IMR-90 (cell line): ENCODE data around the gene KIF20B. TPM values are rescaled to one million over a fixed set of nuclear protein-coding genes. Genes with fewer than 3 reads are reported as not detected.

Experiments
- ATAC-seq: fragments of 200-7000 bp; cut with Tn5 transposase; 2 replicates; pipeline ENCODE4 v1.9.1; 2020; ENCODE audit warnings: low read depth, mild to moderate bottlenecking, moderate library complexity
- BruUV-seq: library from RNA; stranded (reverse); fragments of 400-500 nt; replicated peaks from 2 replicates; lab custom pipeline; 2021; lab: Mats Ljungman, UMichigan
- CTCF ChIA-PET: fragments of 300-600 bp; formaldehyde crosslinking; extraction: SDS; loops from one replicate; lab custom pipeline; 2021; ENCODE audit warnings: antibody characterized with exemption; lab: Yijun Ruan, JAX
- POLR2A ChIA-PET: fragments of 300-600 bp; sonication (Branson Sonifier 250); formaldehyde crosslinking; loops from one replicate; lab custom pipeline; 2022; ENCODE audit warnings: antibody characterized with exemption; ENCODE audit not compliant: unreplicated experiment; lab: Charles Lee
- DNase-seq: peaks from one replicate; pipeline ENCODE4 v3.0.0; 2013
- H2AFZ ChIP-seq: replicated peaks from 2 replicates; pipeline ENCODE3; 2013; ENCODE audit warnings: low read length, mild to moderate bottlenecking; ENCODE audit not compliant: poor library complexity
- H2AK5ac ChIP-seq: 2 replicates; pipeline ENCODE4 v1.6.1; 2013; ENCODE audit warnings: low read depth, low read length, inconsistent platforms
- H2AK9ac ChIP-seq: replicated peaks from 2 replicates; pipeline ENCODE3; 2013; ENCODE audit warnings: mild to moderate bottlenecking, low read depth, low read length, moderate library complexity; ENCODE audit not compliant: poor library complexity
- H2BK120ac ChIP-seq: 2 replicates; pipeline ENCODE4 v1.6.1; 2013; ENCODE audit warnings: low read depth, low read length, inconsistent platforms
- H2BK15ac ChIP-seq: 3 replicates; pipeline ENCODE4 v1.6.1; 2013; ENCODE audit warnings: low read depth, low read length, inconsistent platforms
- H2BK20ac ChIP-seq: 2 replicates; pipeline ENCODE4 v1.6.1; 2013; ENCODE audit warnings: low read depth, mild to moderate bottlenecking, inconsistent platforms, low read length, moderate library complexity
- H2BK5ac ChIP-seq: 2 replicates; pipeline ENCODE4 v1.6.1; 2013; ENCODE audit warnings: mild to moderate bottlenecking, low read depth, low read length, inconsistent platforms; ENCODE audit not compliant: poor library complexity, severe bottlenecking
- H3K14ac ChIP-seq: replicated peaks from 2 replicates; pipeline ENCODE4 v1.6.1; 2013; ENCODE audit warnings: low read depth, low read length, inconsistent platforms
- H3K18ac ChIP-seq: 2 replicates; pipeline ENCODE4 v1.6.1; 2013; ENCODE audit warnings: low read depth, low read length, control low read depth
- H3K23ac ChIP-seq: 2 replicates; pipeline ENCODE4 v1.6.1; 2013; ENCODE audit warnings: low read depth, low read length, inconsistent platforms
- H3K27ac ChIP-seq: 2 replicates; pipeline ENCODE4 v1.5.1; 2013; ENCODE audit warnings: mild to moderate bottlenecking, control low read depth, low read length; ENCODE audit not compliant: insufficient read depth
- H3K27me3 ChIP-seq: 2 replicates; pipeline ENCODE4 v1.6.1; 2013; ENCODE audit warnings: low read length; ENCODE audit not compliant: control insufficient read depth, insufficient read depth
- H3K36me3 ChIP-seq: 2 replicates; pipeline ENCODE4 v1.6.1; 2013; ENCODE audit warnings: low read length, mixed read lengths; ENCODE audit not compliant: control insufficient read depth, insufficient read depth
- H3K4ac ChIP-seq: 2 replicates; pipeline ENCODE4 v1.6.1; 2013; ENCODE audit warnings: low read depth, low read length, inconsistent platforms
- H3K4me1 ChIP-seq: 2 replicates; pipeline ENCODE4 v1.6.1; 2013; ENCODE audit warnings: low read length, mixed read lengths; ENCODE audit not compliant: control insufficient read depth, insufficient read depth
- H3K4me2 ChIP-seq: 2 replicates; pipeline ENCODE4 v1.6.1; 2013; ENCODE audit warnings: low read depth, mild to moderate bottlenecking, control low read depth, low read length, moderate library complexity
- H3K4me3 ChIP-seq: 2 replicates; pipeline ENCODE4 v1.5.1; 2013; ENCODE audit warnings: low read depth, mild to moderate bottlenecking, control low read depth, low read length, moderate library complexity; ENCODE audit not compliant: insufficient read depth
- H3K56ac ChIP-seq: 2 replicates; pipeline ENCODE4 v1.6.1; 2013; ENCODE audit warnings: low read length, inconsistent platforms; ENCODE audit not compliant: insufficient read depth; ENCODE audit errors: extremely low read depth
- H3K79me1 ChIP-seq, 2 experiments: 2 replicates each; pipeline ENCODE4 v1.6.1; 2013; ENCODE audit warnings: low read length in 2 of 2, inconsistent platforms in 1 of 2, low read depth in 1 of 2
- H3K9ac ChIP-seq: 2 replicates; pipeline ENCODE4 v1.6.1; 2013; ENCODE audit warnings: low read depth, low read length, control low read depth
- H3K9me1 ChIP-seq: 2 replicates; pipeline ENCODE4 v1.6.1; 2013; ENCODE audit warnings: low read length, inconsistent platforms; ENCODE audit not compliant: insufficient read depth
- H3K9me3 ChIP-seq: 2 replicates; pipeline ENCODE4 v1.6.1; 2013; ENCODE audit warnings: low read length; ENCODE audit not compliant: control insufficient read depth, insufficient read depth
- H4K20me1 ChIP-seq: 2 replicates; pipeline ENCODE4 v1.6.1; 2013; ENCODE audit warnings: low read length, inconsistent platforms; ENCODE audit not compliant: insufficient read depth
- H4K5ac ChIP-seq: 2 replicates; pipeline ENCODE4 v1.6.1; 2013; ENCODE audit warnings: mild to moderate bottlenecking, low read depth, low read length, control low read depth
- H4K8ac ChIP-seq, 2 experiments: 2 replicates each; pipeline ENCODE4 v1.6.1; 2013; ENCODE audit warnings: low read depth in 2 of 2, low read length in 2 of 2, control low read depth in 1 of 2, inconsistent platforms in 1 of 2
- H4K91ac ChIP-seq: 2 replicates; pipeline ENCODE4 v1.6.1; 2013; ENCODE audit warnings: low read depth, low read length, inconsistent platforms; ENCODE audit not compliant: insufficient read depth
- BHLHE40 ChIP-seq: fragments of 150-350 bp; IDR thresholded peaks from 2 replicates; pipeline ENCODE4 v1.6.1; 2016; ENCODE audit warnings: mild to moderate bottlenecking, low read depth, low read length
- CEBPB ChIP-seq: IDR thresholded peaks from 2 replicates; pipeline ENCODE4 v1.6.1; 2012; ENCODE audit warnings: low read depth, low read length, improper control_type of control experiment
- CHD1 ChIP-seq: IDR thresholded peaks from 2 replicates; pipeline ENCODE4 v1.6.1; 2012; ENCODE audit warnings: low read depth, low read length, improper control_type of control experiment
- CTCF ChIP-seq: conservative IDR thresholded peaks from 2 replicates; pipeline ENCODE4 v1.5.1; 2012; ENCODE audit warnings: mild to moderate bottlenecking, low read depth, low read length, improper control_type of control experiment
- ELK1 ChIP-seq: fragments of 150-350 bp; IDR thresholded peaks from 2 replicates; pipeline ENCODE4 v1.6.1; 2016; ENCODE audit warnings: low read depth, mild to moderate bottlenecking, low read length, moderate library complexity, borderline replicate concordance
- FOS ChIP-seq: fragments of 150-350 bp; IDR thresholded peaks from 2 replicates; pipeline ENCODE4 v1.6.1; 2016; ENCODE audit warnings: low read depth, low read length
- MAFK ChIP-seq: IDR thresholded peaks from 2 replicates; pipeline ENCODE4 v1.6.1; 2012; ENCODE audit warnings: low read depth, low read length, improper control_type of control experiment
- MAZ ChIP-seq: IDR thresholded peaks from 2 replicates; pipeline ENCODE4 v1.6.1; 2012; ENCODE audit warnings: low read depth, mild to moderate bottlenecking, low read length, improper control_type of control experiment, moderate library complexity, borderline replicate concordance
- MXI1 ChIP-seq: IDR thresholded peaks from 2 replicates; pipeline ENCODE4 v1.6.1; 2012; ENCODE audit warnings: low read depth, mild to moderate bottlenecking, low read length, moderate library complexity, borderline replicate concordance
- NFE2L2 ChIP-seq: fragments of 150-350 bp; IDR thresholded peaks from 2 replicates; pipeline ENCODE4 v1.6.1; 2016; ENCODE audit warnings: low read depth, mild to moderate bottlenecking, low read length
- POLR2A ChIP-seq: IDR thresholded peaks from 2 replicates; pipeline ENCODE4 v1.6.1; 2012; ENCODE audit warnings: mild to moderate bottlenecking, low read depth, low read length
- RAD21 ChIP-seq: IDR thresholded peaks from 2 replicates; pipeline ENCODE4 v1.6.1; 2012; ENCODE audit warnings: low read length, improper control_type of control experiment
- RCOR1 ChIP-seq: IDR thresholded peaks from 2 replicates; pipeline ENCODE4 v1.6.1; 2012; ENCODE audit warnings: mild to moderate bottlenecking, low read length, improper control_type of control experiment; ENCODE audit not compliant: insufficient replicate concordance
- RFX5 ChIP-seq: IDR thresholded peaks from 2 replicates; pipeline ENCODE4 v1.8.0; 2012; ENCODE audit warnings: low read depth, mild to moderate bottlenecking, low read length, moderate library complexity
- SMC3 ChIP-seq: fragments of 150-350 bp; IDR thresholded peaks from 2 replicates; pipeline ENCODE4 v1.6.1; 2016; ENCODE audit warnings: low read depth, mild to moderate bottlenecking, antibody characterized with exemption, low read length, moderate library complexity
- USF2 ChIP-seq: fragments of 150-350 bp; IDR thresholded peaks from 2 replicates; pipeline ENCODE4 v1.6.1; 2017; ENCODE audit warnings: mild to moderate bottlenecking, antibody characterized with exemption, low read length, low read depth
- WGBS, 2 experiments: methylation state at CpG; one replicate each; pipeline versions ENCODE4 v1.1.5 to v1.1.7; 2013; ENCODE audit warnings: missing lambda C conversion rate in 2 of 2; ENCODE audit not compliant: insufficient read length in 1 of 2; ENCODE audit errors: extremely low coverage in 2 of 2; 5-methylcytosine and 5-hydroxymethylcytosine counted together
- dilution Hi-C: fragments of 300-500 bp; cut with HindIII; formaldehyde crosslinking; loops from one replicate; pipeline ENCODE4 v1.14.3; 2018; ENCODE audit warnings: low sequenced_read_pairs; ENCODE audit not compliant: unreplicated experiment
- in situ Hi-C: fragments of 300-500 bp; cut with MboI; formaldehyde crosslinking; loops from 3 replicates; pipeline ENCODE4 v1.14.3; 2019; ENCODE audit warnings: low sequenced_read_pairs, inconsistent platforms, mixed read lengths
- intact Hi-C: fragments of 100-400 bp; cut with micrococcal nuclease; formaldehyde crosslinking; loops from 2 replicates; pipeline ENCODE4 v1.10.0; 2022
- polyA plus RNA-seq, 3 experiments: library from polyadenylated mRNA; depleted of rRNA; stranded (reverse); fragments of >200 nt; gene quantifications; 2 replicates each; pipeline ENCODE4 v1.2.3, GENCODE V29; 2012; ENCODE audit warnings: low replicate concordance in 1 of 3
- total RNA-seq: library from RNA; depleted of rRNA; stranded (reverse); fragments of >200 nt; gene quantifications from 2 replicates; pipeline ENCODE4 v1.2.3, GENCODE V29; 2012

Gene KIF20B
- total and polyA plus RNA-seq, 2 of the 4 experiments (the other 2 are of a cell fraction) = 3.1 to 23.5 TPM

GRCh38 chr10:89798092-89798491 lies 96.7 kb downstream of the KIF20B start:
- no CpG with 5 or more reads among the region's 2 CpGs for WGBS, 2 experiments
- H4K91ac ChIP-seq = no peak overlapping the region
- H2AFZ ChIP-seq = no peak overlapping the region
- H3K9me3 ChIP-seq = no peaks in the 10 kb centered on the region
- H4K20me1 ChIP-seq = no peaks in the 10 kb centered on the region
- H3K14ac ChIP-seq = no peak overlapping the region
- no peak overlapping the region for H3K4ac ChIP-seq
- H2BK120ac ChIP-seq = no peak overlapping the region
- H3K9ac ChIP-seq = no peak overlapping the region
- no peak for DNase-seq
- POLR2A ChIA-PET = no interaction called here
- no peak overlapping the region for H4K5ac ChIP-seq
- H2AK5ac ChIP-seq = no peak overlapping the region
- no peak overlapping the region for H3K23ac ChIP-seq
- intact Hi-C loops = loop anchor here (10.0 kb wide), 1 partner anchor 857 kb away; no protein-coding TSS in a partner anchor
- H2BK5ac ChIP-seq = no peak overlapping the region
- in situ Hi-C loops = loop anchor here (10.0 kb wide), 1 partner anchor 1067 kb away; no protein-coding TSS in a partner anchor
- no peak overlapping the region for H2BK15ac ChIP-seq
- H3K27ac ChIP-seq = no peak overlapping the region
- TF ChIP-seq NFE2L2 (no peak), CTCF (no peak), MAZ (no peak), SMC3 (no peak), USF2 (no peak), MXI1 (no peak), BHLHE40 (no peak), RCOR1 (no peak), CHD1 (no peak), MAFK (no peak), POLR2A (no peak), RFX5 (no peak), RAD21 (no peak), FOS (no peak), CEBPB (no peak), ELK1 (no peak)
- no peaks in the 10 kb centered on the region for H3K79me1 ChIP-seq
- H4K8ac ChIP-seq = no peak overlapping the region
- no peak overlapping the region for H2BK20ac ChIP-seq
- no peak overlapping the region for H3K56ac ChIP-seq
- no peak overlapping the region for H3K4me2 ChIP-seq
- no peak overlapping the region for H3K18ac ChIP-seq
- no peak overlapping the region for H3K4me3 ChIP-seq
- H3K36me3 ChIP-seq = no peaks in the 10 kb centered on the region
- ATAC-seq = no peak
- H3K9me1 ChIP-seq = no peaks in the 10 kb centered on the region
- CTCF ChIA-PET = no interaction called here
- no peaks in the 10 kb centered on the region; the same call in 1 of the 2 replicates for H3K27me3 ChIP-seq
- dilution Hi-C loops = no loop called here
- H3K4me1 ChIP-seq = no peaks in the 10 kb centered on the region
- H2AK9ac ChIP-seq = no peak overlapping the region
- no TSS peak for BruUV-seq
